ENCODE data around the gene CCDC92.

The CCDC92 gene

GRCh38 chr12:123962513-123962912 is 10.1 kb downstream of the CCDC92 start:
- TF ChIP-seq CTCF (IDR thresholded peaks at IDR 0.05; ENCODE audit: unreplicated experiment in 3 of 3), result no peak
- Mint-ChIP-seq H3K4me1 (peaks cover 4% of the 10 kb centered on the region), H3K4me3 (no peak overlapping the region), H3K27me3 (ENCODE audit: low read depth) (no peaks in the 10 kb centered on the region), H3K36me3 (ENCODE audit: low read depth) (no peaks in the 10 kb centered on the region), H3K27ac (no peak overlapping the region), H3K9me3 (no peaks in the 10 kb centered on the region)

- Mint-ChIP-seq H3K36me3 (ENCODE audit: low read depth) (no peaks in the 10 kb centered on the region), H3K4me1 (peaks cover 5% of the 10 kb centered on the region), H3K4me3 (no peak overlapping the region), H3K27ac (no peak overlapping the region), H3K9me3 (no peaks in the 10 kb centered on the region), H3K27me3 (ENCODE audit: low read depth) (no peaks in the 10 kb centered on the region)
- no peak for TF ChIP-seq CTCF (IDR thresholded peaks at IDR 0.05; ENCODE audit: unreplicated experiment in 3 of 3)
Observed at GRCh38 chr12:123961585-123962345, 10.9 kb downstream of the CCDC92 start.

- Mint-ChIP-seq H3K4me1 (peaks cover 11% of the 10 kb centered on the region), H3K9me3 (no peaks in the 10 kb centered on the region), H3K27me3 (ENCODE audit: low read depth) (no peaks in the 10 kb centered on the region), H3K4me3 (no peak overlapping the region), H3K27ac (no peak overlapping the region), H3K36me3 (ENCODE audit: low read depth) (no peaks in the 10 kb centered on the region)
- no peak for TF ChIP-seq CTCF (IDR thresholded peaks at IDR 0.05; ENCODE audit: unreplicated experiment in 3 of 3)
Observed at GRCh38 chr12:123960856-123961255, 11.8 kb downstream of the CCDC92 start.

- no peak for TF ChIP-seq CTCF (IDR thresholded peaks at IDR 0.05; ENCODE audit: unreplicated experiment in 3 of 3)
- H3K9me3 Mint-ChIP-seq, result no peaks in the 10 kb centered on the region
Observed at GRCh38 chr12:123960029-123960735, 12.4 kb downstream of the CCDC92 start.

GRCh38 chr12:123958876-123959275 is 13.8 kb downstream of the CCDC92 start:
- Mint-ChIP-seq H3K27me3 (ENCODE audit: low read depth) (no peaks in the 10 kb centered on the region), H3K9me3 (no peaks in the 10 kb centered on the region), H3K4me3 (no peak overlapping the region), H3K36me3 (ENCODE audit: low read depth) (no peaks in the 10 kb centered on the region), H3K27ac (peak overlapping the region in 1 of 3 experiments; percentile 23), H3K4me1 (peaks cover 11% of the 10 kb centered on the region)
- no peak for TF ChIP-seq CTCF (IDR thresholded peaks at IDR 0.05; ENCODE audit: unreplicated experiment in 3 of 3)

More at GRCh38 chr12:123960029-123960735, 12.4 kb downstream of the CCDC92 start:
- H3K36me3 Mint-ChIP-seq (ENCODE audit: low read depth), result no peaks in the 10 kb centered on the region
- H3K27me3 Mint-ChIP-seq (ENCODE audit: low read depth), result no peaks in the 10 kb centered on the region
- no peak overlapping the region for H3K27ac Mint-ChIP-seq
- H3K4me3 Mint-ChIP-seq, result no peak overlapping the region
- H3K4me1 Mint-ChIP-seq, result peaks cover 11% of the 10 kb centered on the region
